WTC11 (cell line): ENCODE data around the gene APOBEC3B. TPM values are rescaled to one million over a fixed set of nuclear protein-coding genes. Genes with fewer than 3 reads are reported as not detected.
"Not testable (repeated sequence)": the region's sequence is repeated elsewhere in the genome, so short reads cannot be mapped to it uniquely, and the experiment has no call there.

Experiments used
- ATAC-seq: fragments of 200-7000 bp; cut with Tn5 transposase; 2 replicates; pipeline ENCODE4 v1.10.0; 2021; ENCODE audit warnings: mild to moderate bottlenecking, moderate library complexity
- CTCF ChIA-PET: fragments of 300-600 bp; sonication (Branson Sonifier 250); formaldehyde crosslinking; loops from one replicate; lab custom pipeline; 2021; ENCODE audit warnings: antibody characterized with exemption; lab: Charles Lee
- POLR2A ChIA-PET: fragments of 350-600 bp; sonication (Branson Sonifier 250); formaldehyde crosslinking; loops from one replicate; lab custom pipeline; 2021; ENCODE audit warnings: antibody characterized with exemption; lab: Charles Lee
- DNase-seq: peaks from one replicate; pipeline ENCODE4 v3.0.0; 2021; ENCODE audit warnings: low spot score
- H3K27ac Mint-ChIP-seq: 2 replicates; pipeline ENCODE4 v1.8.0; 2021; ENCODE audit warnings: mixed read lengths
- H3K27me3 Mint-ChIP-seq: 2 replicates; pipeline ENCODE4 v1.8.0; 2021; ENCODE audit warnings: low read depth, mild to moderate bottlenecking, moderate library complexity, mixed read lengths
- H3K36me3 Mint-ChIP-seq: 2 replicates; pipeline ENCODE4 v1.8.0; 2021; ENCODE audit warnings: mixed read lengths
- H3K4me1 Mint-ChIP-seq: 2 replicates; pipeline ENCODE4 v1.8.0; 2022; ENCODE audit warnings: mixed read lengths
- H3K4me3 Mint-ChIP-seq: 2 replicates; pipeline ENCODE4 v1.8.0; 2021; ENCODE audit warnings: mild to moderate bottlenecking, moderate library complexity, mixed read lengths
- H3K9me3 Mint-ChIP-seq: 2 replicates; pipeline ENCODE4 v1.8.0; 2021; ENCODE audit warnings: mixed read lengths
- GTF2I ChIP-seq: fragments of 250-450 bp; sonication (Bioruptor Pico); conservative IDR thresholded peaks from 2 replicates; pipeline ENCODE4 v1.4.0; 2021; ENCODE audit warnings: mild to moderate bottlenecking
- PRRX2 ChIP-seq: fragments of 250-450 bp; sonication (Bioruptor Pico); IDR thresholded peaks from 2 replicates; pipeline ENCODE4 v1.8.0; 2021; ENCODE audit warnings: mild to moderate bottlenecking
- ZNF121 ChIP-seq: sonication (generic); formaldehyde crosslinking; IDR thresholded peaks from 2 replicates; pipeline ENCODE4 v1.8.0; 2023; ENCODE audit warnings: missing genetic modification reagents
- ZNF138 ChIP-seq: sonication (generic); formaldehyde crosslinking; conservative IDR thresholded peaks from 2 replicates; pipeline ENCODE4 v1.8.1; 2022; ENCODE audit warnings: mild to moderate bottlenecking, moderate library complexity, missing genetic modification reagents
- ZNF219 ChIP-seq: sonication (generic); formaldehyde crosslinking; IDR thresholded peaks from 2 replicates; pipeline ENCODE4 v1.8.0; 2023; ENCODE audit warnings: missing genetic modification reagents, mild to moderate bottlenecking, borderline replicate concordance
- ZNF416 ChIP-seq: fragments of 250-450 bp; sonication (Bioruptor Pico); IDR thresholded peaks from 2 replicates; pipeline ENCODE4 v1.9.0; 2021; ENCODE audit warnings: mild to moderate bottlenecking, inconsistent platforms
- total RNA-seq: library from RNA; stranded (reverse); gene quantifications from 3 replicates; pipeline ENCODE4 v1.2.3, GENCODE V29; 2021
- TF ChIP-seq, protein P1 (sequence below): sonication (generic); formaldehyde crosslinking; IDR thresholded peaks from 2 replicates; pipeline ENCODE4 v1.8.1; 2022; ENCODE audit warnings: mild to moderate bottlenecking, missing genetic modification reagents, moderate library complexity, borderline replicate concordance
- TF ChIP-seq, protein P2 (sequence below): fragments of 250-450 bp; sonication (Bioruptor Pico); IDR thresholded peaks from 2 replicates; pipeline ENCODE4 v1.9.0; 2021; ENCODE audit warnings: mild to moderate bottlenecking, borderline replicate concordance
- TF ChIP-seq, protein P3 (sequence below): fragments of 250-450 bp; sonication (Bioruptor Pico); IDR thresholded peaks from 2 replicates; pipeline ENCODE4 v1.8.0; 2021; ENCODE audit warnings: mild to moderate bottlenecking
- TF ChIP-seq, protein P4 (sequence below): fragments of 250-450 bp; sonication (Bioruptor Pico); conservative IDR thresholded peaks from 2 replicates; pipeline ENCODE4 v1.9.0; 2021; ENCODE audit warnings: mild to moderate bottlenecking

APOBEC3B gene
- total RNA-seq, 1 experiment from 2014 or later: 4.0 TPM

DNA sequence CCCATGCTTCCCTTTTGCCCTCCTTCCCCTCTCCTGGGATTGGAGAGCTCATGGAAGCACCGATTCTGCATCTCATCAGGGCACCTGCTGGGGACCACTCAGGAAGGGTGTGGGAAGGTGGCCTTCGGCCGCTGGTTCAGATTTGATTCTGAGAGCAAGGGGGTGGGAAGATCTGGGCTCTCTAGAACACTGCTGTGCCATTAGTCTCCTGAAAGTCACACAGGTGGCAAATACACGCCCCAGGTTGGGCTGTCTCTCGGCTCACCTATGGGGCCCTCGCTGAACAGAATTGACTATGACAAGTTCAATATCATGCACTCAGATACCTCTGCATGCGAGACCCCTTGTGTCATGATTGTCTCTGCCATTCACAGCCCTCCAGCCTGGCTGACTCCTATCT lies 37.5 kb upstream of the APOBEC3B start (continued):
- TF ChIP-seq, protein P1, sequence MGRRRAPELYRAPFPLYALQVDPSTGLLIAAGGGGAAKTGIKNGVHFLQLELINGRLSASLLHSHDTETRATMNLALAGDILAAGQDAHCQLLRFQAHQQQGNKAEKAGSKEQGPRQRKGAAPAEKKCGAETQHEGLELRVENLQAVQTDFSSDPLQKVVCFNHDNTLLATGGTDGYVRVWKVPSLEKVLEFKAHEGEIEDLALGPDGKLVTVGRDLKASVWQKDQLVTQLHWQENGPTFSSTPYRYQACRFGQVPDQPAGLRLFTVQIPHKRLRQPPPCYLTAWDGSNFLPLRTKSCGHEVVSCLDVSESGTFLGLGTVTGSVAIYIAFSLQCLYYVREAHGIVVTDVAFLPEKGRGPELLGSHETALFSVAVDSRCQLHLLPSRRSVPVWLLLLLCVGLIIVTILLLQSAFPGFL: no peak
- no peak for TF ChIP-seq ZNF416
- TF ChIP-seq, protein P2, sequence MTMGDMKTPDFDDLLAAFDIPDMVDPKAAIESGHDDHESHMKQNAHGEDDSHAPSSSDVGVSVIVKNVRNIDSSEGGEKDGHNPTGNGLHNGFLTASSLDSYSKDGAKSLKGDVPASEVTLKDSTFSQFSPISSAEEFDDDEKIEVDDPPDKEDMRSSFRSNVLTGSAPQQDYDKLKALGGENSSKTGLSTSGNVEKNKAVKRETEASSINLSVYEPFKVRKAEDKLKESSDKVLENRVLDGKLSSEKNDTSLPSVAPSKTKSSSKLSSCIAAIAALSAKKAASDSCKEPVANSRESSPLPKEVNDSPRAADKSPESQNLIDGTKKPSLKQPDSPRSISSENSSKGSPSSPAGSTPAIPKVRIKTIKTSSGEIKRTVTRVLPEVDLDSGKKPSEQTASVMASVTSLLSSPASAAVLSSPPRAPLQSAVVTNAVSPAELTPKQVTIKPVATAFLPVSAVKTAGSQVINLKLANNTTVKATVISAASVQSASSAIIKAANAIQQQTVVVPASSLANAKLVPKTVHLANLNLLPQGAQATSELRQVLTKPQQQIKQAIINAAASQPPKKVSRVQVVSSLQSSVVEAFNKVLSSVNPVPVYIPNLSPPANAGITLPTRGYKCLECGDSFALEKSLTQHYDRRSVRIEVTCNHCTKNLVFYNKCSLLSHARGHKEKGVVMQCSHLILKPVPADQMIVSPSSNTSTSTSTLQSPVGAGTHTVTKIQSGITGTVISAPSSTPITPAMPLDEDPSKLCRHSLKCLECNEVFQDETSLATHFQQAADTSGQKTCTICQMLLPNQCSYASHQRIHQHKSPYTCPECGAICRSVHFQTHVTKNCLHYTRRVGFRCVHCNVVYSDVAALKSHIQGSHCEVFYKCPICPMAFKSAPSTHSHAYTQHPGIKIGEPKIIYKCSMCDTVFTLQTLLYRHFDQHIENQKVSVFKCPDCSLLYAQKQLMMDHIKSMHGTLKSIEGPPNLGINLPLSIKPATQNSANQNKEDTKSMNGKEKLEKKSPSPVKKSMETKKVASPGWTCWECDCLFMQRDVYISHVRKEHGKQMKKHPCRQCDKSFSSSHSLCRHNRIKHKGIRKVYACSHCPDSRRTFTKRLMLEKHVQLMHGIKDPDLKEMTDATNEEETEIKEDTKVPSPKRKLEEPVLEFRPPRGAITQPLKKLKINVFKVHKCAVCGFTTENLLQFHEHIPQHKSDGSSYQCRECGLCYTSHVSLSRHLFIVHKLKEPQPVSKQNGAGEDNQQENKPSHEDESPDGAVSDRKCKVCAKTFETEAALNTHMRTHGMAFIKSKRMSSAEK (CRISPR knock-in tag): no peak
- no peak for TF ChIP-seq PRRX2 (CRISPR knock-in tag)
- no peak for TF ChIP-seq ZNF219 (CRISPR knock-in tag)

DNA sequence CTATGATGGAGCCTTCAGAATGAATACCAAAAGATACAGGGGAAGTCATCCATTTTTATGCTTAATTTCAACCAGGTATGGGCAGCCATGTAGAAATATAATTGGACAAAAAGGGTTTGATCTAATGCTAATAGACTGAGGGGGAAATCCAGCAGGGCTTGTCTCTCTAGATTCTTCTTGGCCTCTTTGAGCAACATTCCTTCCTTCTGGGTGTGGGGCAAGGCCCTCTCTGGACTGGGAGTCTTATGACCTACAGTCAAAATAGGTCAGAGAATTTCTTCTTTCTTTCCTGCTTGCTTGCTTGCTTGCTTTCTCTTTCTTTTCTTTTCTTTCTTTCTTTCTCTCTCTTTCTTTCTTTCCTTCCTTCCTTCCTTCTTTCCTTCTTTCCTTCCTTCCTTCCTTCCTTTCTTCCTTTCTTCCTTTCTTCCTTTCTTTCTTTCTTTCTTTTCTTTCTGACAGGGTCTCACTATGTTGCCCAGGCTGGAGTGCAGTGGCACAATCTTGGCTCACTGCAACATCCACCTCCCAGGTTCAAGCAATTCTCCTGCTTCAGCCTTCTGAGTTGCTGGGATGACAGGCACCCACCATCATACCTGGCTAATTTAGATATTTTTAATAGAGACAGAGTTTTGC lies 36.3 kb upstream of the APOBEC3B start:
- H3K27ac Mint-ChIP-seq, ATAC-seq, H3K36me3 Mint-ChIP-seq, H3K27me3 Mint-ChIP-seq, POLR2A ChIA-PET, DNase-seq, H3K9me3 Mint-ChIP-seq, H3K4me3 Mint-ChIP-seq: not testable (repeated sequence)
- CTCF ChIA-PET: interaction anchor here (1.3 kb wide), 1 partner anchor 177 kb away, joined by 5 read pairs; no protein-coding TSS in a partner anchor
- peaks cover 24% of the 10 kb centered on the region for H3K4me1 Mint-ChIP-seq
- TF ChIP-seq ZNF121 (CRISPR knock-in tag): peak; percentile 80

DNA sequence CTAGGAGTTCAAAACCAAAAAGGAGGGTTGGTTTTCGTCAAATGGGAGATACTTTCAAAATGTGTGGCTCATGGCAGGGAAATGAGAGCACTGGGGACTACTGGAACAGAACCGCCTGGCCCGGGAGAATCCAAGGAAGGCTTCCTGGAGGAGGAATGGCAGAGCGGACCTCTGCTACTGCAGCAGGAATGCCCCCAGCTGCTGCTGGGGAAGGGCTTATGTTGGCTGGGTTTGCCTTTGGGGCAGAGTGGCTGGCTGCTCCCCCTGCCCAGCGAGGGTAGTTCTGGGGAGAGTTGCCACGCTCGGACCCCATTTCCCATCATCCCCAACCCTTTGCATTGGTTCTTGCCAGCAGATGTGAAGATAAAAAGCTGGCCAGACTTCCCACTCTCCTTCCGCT lies 35.4 kb upstream of the APOBEC3B start:
- Mint-ChIP-seq H3K4me1 (peaks cover 24% of the 10 kb centered on the region), H3K9me3 (no peaks in the 10 kb centered on the region)
- ATAC-seq: no peak
- no peak for DNase-seq
- no peak for TF ChIP-seq ZNF219 (CRISPR knock-in tag)
- TF ChIP-seq, protein P3, sequence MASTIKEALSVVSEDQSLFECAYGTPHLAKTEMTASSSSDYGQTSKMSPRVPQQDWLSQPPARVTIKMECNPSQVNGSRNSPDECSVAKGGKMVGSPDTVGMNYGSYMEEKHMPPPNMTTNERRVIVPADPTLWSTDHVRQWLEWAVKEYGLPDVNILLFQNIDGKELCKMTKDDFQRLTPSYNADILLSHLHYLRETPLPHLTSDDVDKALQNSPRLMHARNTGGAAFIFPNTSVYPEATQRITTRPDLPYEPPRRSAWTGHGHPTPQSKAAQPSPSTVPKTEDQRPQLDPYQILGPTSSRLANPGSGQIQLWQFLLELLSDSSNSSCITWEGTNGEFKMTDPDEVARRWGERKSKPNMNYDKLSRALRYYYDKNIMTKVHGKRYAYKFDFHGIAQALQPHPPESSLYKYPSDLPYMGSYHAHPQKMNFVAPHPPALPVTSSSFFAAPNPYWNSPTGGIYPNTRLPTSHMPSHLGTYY (CRISPR knock-in tag): no peak
- TF ChIP-seq, protein P4, sequence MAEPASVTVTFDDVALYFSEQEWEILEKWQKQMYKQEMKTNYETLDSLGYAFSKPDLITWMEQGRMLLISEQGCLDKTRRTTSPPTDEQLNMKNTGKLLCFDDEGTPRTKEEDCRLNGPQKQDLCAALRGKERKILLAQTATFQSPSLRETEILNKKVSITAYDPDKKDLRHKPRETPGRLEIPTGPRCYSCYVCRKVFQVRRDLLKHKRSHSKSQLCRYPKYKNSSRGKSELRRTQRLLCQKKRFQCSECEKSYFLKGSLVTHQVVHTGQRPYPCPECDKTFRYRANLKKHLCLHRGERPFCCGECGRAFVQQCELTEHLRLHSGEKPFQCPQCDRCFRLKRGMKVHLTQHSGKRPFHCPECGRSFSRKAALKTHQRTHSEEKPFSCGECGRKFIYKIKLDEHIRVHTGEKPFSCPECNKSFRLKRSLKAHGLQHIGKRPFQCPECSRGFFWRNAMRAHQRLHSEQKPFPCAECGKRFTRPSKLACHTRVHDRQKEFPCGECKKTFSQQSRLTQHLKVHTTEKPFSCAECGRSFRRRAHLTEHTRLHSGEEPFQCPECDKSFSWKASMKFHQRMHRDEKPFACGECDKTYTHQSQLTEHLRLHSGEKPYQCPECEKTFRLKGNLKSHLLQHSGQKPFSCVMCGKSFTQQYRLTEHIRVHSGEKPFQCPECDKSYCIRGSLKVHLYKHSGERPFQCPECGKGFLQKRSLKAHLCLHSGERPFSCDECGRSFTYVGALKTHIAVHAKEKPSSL (CRISPR knock-in tag): no peak
- no peak for TF ChIP-seq GTF2I
- no peak for TF ChIP-seq ZNF138
- TF ChIP-seq, all 79 proteins: peak for 0
- POLR2A ChIA-PET: no interaction called here
- H3K36me3 Mint-ChIP-seq: no peaks in the 10 kb centered on the region
- peak overlapping the region; percentile 10; the same call in 1 of the 2 replicates for H3K27ac Mint-ChIP-seq
- peaks cover 10% of the 10 kb centered on the region for H3K27me3 Mint-ChIP-seq
- H3K4me3 Mint-ChIP-seq: no peak overlapping the region
- CTCF ChIA-PET: interaction anchor here (1.0 to 1.3 kb wide), 2 partner anchors 56 to 178 kb away, joined by 5 read pairs; no protein-coding TSS in a partner anchor
